ENCODE data around the gene DBI. TPM values are rescaled to one million over a fixed set of nuclear protein-coding genes. Genes with fewer than 3 reads are reported as not detected.

DBI gene
- total and polyA plus RNA-seq, 2 donors (not counting 1 experiment from before 2014, with no cell fraction given), result 128 to 653 TPM

- Histone ChIP-seq H3K9ac (ENCODE audit: insufficient read depth, low read length) (no peak overlapping the region), H3K27ac (ENCODE audit: insufficient read depth, low read length) (no peak overlapping the region), H3K27me3 (ENCODE audit: control insufficient read depth, insufficient read depth, low read length) (no peaks in the 10 kb centered on the region), H3K4me3 (replicated peaks in 1 of 4; ENCODE audit: control extremely low read depth in 1 of 4, insufficient read depth in 1 of 4, low read depth in 3 of 4, low read length in 4 of 4) (no peak overlapping the region), H3K36me3 (ENCODE audit: control insufficient read depth, insufficient read depth, low read length) (no peaks in the 10 kb centered on the region), H3K4me1 (ENCODE audit: control insufficient read depth, extremely low read depth, insufficient read depth, low read length) (no peaks in the 10 kb centered on the region), H2AFZ (ENCODE audit: low read length) (no peak overlapping the region), H3K4me2 (ENCODE audit: extremely low read depth, insufficient read depth, low read length) (no peak overlapping the region), H3K79me2 (ENCODE audit: control insufficient read depth, insufficient read depth, low read length) (no peaks in the 10 kb centered on the region), H4K20me1 (ENCODE audit: control insufficient read depth, extremely low read depth, insufficient read depth, low read length) (no peaks in the 10 kb centered on the region), H3K9me3 (ENCODE audit: control insufficient read depth, insufficient read depth, low read depth, low read length) (no peaks in the 10 kb centered on the region)
- TF ChIP-seq CTCF (conservative IDR thresholded peaks at IDR 0.05 in 1 of 2, IDR thresholded peaks at IDR 0.05 in 1 of 2; ENCODE audit: low read depth in 1 of 2, low read length in 2 of 2) (no peak), EZH2 (IDR thresholded peaks at IDR 0.05; ENCODE audit: low read length, missing control alignments) (no peak)
- DNase-seq (ENCODE audit: low read depth in 2 of 2), result no peak
Measured at GRCh38 chr2:119349289-119349688, 17.5 kb upstream of the DBI start.

- Histone ChIP-seq H3K9ac (ENCODE audit: insufficient read depth, low read length) (no peak overlapping the region), H3K27me3 (ENCODE audit: control insufficient read depth, insufficient read depth, low read length) (no peaks in the 10 kb centered on the region), H4K20me1 (ENCODE audit: control insufficient read depth, extremely low read depth, insufficient read depth, low read length) (no peaks in the 10 kb centered on the region), H3K4me3 (replicated peaks in 1 of 4; ENCODE audit: control extremely low read depth in 1 of 4, insufficient read depth in 1 of 4, low read depth in 3 of 4, low read length in 4 of 4) (no peak overlapping the region), H3K79me2 (ENCODE audit: control insufficient read depth, insufficient read depth, low read length) (no peaks in the 10 kb centered on the region), H2AFZ (ENCODE audit: low read length) (no peak overlapping the region), H3K36me3 (ENCODE audit: control insufficient read depth, insufficient read depth, low read length) (no peaks in the 10 kb centered on the region), H3K4me1 (ENCODE audit: control insufficient read depth, extremely low read depth, insufficient read depth, low read length) (no peaks in the 10 kb centered on the region), H3K27ac (ENCODE audit: insufficient read depth, low read length) (no peak overlapping the region), H3K4me2 (ENCODE audit: extremely low read depth, insufficient read depth, low read length) (no peak overlapping the region), H3K9me3 (ENCODE audit: control insufficient read depth, insufficient read depth, low read depth, low read length) (no peaks in the 10 kb centered on the region)
- no peak for DNase-seq (ENCODE audit: low read depth in 2 of 2)
- no peak for TF ChIP-seq EZH2 (IDR thresholded peaks at IDR 0.05; ENCODE audit: low read length, missing control alignments)
Measured at GRCh38 chr2:119350311-119350998, 16.3 kb upstream of the DBI start.

- no peaks in the 10 kb centered on the region for H4K20me1 ChIP-seq (ENCODE audit: control insufficient read depth, extremely low read depth, insufficient read depth, low read length)
- H3K4me3 ChIP-seq (replicated peaks in 1 of 4; ENCODE audit: control extremely low read depth in 1 of 4, insufficient read depth in 1 of 4, low read depth in 3 of 4, low read length in 4 of 4), result no peak overlapping the region
- H3K79me2 ChIP-seq (ENCODE audit: control insufficient read depth, insufficient read depth, low read length), result no peaks in the 10 kb centered on the region
- no peak for DNase-seq (ENCODE audit: low read depth in 2 of 2)
- no peaks in the 10 kb centered on the region for H3K27me3 ChIP-seq (ENCODE audit: control insufficient read depth, insufficient read depth, low read length)
- H2AFZ ChIP-seq (ENCODE audit: low read length), result no peak overlapping the region
- no peaks in the 10 kb centered on the region for H3K4me1 ChIP-seq (ENCODE audit: control insufficient read depth, extremely low read depth, insufficient read depth, low read length)
- no peaks in the 10 kb centered on the region for H3K36me3 ChIP-seq (ENCODE audit: control insufficient read depth, insufficient read depth, low read length)
- no peak overlapping the region for H3K27ac ChIP-seq (ENCODE audit: insufficient read depth, low read length)
- H3K4me2 ChIP-seq (ENCODE audit: extremely low read depth, insufficient read depth, low read length), result no peak overlapping the region
- TF ChIP-seq CTCF (conservative IDR thresholded peaks at IDR 0.05 in 1 of 2, IDR thresholded peaks at IDR 0.05 in 1 of 2; ENCODE audit: low read depth in 1 of 2, low read length in 2 of 2) (no peak), EZH2 (IDR thresholded peaks at IDR 0.05; ENCODE audit: low read length, missing control alignments) (no peak)
- no peak overlapping the region for H3K9ac ChIP-seq (ENCODE audit: insufficient read depth, low read length)
- no peaks in the 10 kb centered on the region for H3K9me3 ChIP-seq (ENCODE audit: control insufficient read depth, insufficient read depth, low read depth, low read length)
Measured at GRCh38 chr2:119352357-119352756, 14.4 kb upstream of the DBI start.

All from fibroblast of lung (primary cell).